GM18508 (cell line): ENCODE data around the gene TPO.

ENCODE experiments used
- ATAC-seq: cut with Tn5 transposase; IDR thresholded peaks from one replicate; pipeline ENCODE4 v1.9.1; 2021; ENCODE audit warnings: moderate number of reproducible peaks; ENCODE audit not compliant: insufficient read depth, unreplicated experiment

The TPO gene

DNA sequence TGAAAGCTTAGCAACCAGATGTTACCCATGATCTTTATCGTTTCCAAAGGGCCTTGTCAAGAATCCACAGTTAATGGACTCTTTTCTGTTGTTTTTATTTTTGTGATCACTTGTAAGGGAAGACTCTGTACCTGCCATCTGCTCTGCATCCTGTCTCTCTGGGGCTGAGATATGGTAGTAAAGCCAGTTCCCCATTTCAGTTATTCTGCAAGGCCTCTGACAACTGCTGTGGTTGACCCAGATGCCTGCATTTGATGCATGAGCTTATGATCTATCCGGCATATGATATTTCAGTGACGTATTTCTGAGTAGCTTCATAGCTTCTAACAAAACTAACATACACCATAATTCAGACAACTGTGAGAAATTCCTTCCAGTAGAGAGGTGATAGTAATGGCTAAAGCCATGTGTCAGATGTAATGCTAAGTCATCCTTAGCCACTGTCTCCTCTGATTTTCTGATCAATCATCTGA is 105.1 kb downstream of the TPO start:
- no peak for ATAC-seq

DNA sequence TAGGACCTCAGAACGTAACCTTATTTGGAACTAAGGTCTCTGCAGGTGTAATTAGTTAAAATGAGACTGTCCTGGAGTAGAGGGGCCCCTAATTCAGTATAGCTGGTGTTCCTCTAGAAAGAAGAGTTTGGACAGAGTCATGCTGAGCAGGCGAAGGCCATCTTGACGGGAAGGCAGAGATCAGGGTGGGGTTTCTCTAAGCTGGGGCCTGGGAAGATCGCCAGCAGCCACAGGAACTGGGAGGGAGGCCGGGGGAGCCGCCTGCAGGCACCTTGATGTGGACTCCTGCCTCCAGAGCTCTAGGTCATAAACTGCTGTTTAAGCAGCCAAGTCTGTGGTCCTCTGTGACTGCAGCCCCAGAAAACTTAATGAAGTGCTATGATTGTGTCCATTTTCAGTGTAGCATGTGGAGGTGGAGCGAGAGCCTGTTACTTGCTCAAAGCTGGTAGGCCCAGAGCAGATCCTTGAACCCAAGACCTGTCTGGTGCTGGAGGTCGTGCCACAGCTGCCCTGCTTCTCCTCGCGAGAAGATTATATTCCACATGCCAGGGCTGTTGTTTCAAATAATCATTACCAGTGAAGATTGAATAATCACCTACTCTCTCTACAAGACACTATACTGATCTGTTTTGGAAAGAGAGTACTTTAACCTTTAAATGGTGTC is 105.7 kb downstream of the TPO start:
- no peak for ATAC-seq

DNA sequence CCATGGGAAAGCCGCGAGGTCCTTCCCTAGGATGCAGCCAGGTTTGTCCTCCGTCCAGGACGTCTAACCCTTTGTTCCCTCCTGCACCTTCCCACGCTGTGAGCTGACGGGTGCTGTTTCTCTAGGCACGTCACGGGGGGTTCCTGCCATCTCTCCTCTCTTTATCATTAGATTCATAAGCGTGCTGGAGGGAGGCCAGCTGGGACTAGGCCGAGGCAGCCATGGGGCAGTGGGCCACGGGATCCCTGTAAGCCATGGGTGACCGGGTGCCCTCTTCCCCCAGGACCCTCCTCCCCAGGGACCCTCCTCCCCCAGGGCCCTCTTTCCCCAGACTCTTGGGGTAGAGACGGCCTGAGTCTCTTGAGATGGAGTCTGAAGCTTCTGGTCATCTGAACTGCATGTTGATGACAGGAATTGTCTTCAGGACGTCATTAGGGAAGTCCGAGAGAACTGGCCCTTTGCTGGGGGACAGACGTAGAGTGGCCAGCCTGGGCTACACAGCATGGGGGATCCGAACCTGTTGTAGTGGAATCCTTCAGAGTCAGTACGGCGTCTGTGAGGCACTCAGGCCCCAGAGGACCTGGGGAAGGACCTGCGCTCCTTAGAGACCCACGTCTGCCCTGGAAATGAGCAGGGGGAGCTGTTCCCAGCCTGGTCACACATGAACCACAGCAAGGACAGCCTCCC is 108.1 kb downstream of the TPO start:
- no peak for ATAC-seq

DNA sequence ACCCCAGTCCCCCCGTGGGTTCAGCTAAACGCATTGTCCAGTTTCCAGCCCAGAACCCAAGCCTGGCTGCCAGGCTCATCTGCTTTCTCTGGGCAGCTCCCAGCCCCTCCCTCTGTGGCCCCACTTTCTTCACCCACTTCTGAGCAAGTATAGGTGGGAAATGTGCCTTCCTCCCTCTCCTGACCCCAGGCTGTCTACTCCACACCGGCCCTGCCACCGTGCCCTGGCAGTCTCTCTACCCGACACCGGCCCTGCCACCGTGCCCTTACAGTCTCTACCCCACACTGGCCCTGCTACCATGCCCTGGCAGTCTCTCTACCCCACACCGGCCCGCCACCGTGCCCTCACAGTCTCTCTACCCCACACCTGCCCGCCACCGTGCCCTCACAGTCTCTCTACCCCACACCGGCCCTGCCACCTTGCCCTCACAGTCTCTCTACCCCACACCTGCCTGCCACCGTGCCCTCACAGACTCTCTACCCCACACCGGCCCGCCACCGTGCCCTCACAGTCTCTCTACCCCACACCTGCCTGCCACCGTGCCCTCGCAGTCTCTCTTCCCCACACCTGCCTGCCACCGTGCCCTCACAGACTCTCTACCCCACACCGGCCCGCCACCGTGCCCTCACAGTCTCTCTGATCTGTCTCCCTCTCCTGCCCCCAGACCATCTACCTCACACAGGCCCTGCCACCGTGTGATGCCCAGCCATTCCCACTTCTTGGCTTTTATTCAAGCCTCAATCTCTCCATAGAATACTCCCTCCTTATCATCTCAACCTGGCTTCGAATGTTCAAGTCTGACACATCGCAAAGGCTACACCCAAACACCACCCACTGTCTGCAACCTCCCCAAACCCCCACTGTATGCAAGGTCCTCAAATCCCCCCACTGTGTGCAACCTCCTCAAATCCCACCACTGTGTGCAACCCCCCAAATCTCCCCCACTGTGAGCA is 108.9 kb downstream of the TPO start:
- ATAC-seq, result no peak

DNA sequence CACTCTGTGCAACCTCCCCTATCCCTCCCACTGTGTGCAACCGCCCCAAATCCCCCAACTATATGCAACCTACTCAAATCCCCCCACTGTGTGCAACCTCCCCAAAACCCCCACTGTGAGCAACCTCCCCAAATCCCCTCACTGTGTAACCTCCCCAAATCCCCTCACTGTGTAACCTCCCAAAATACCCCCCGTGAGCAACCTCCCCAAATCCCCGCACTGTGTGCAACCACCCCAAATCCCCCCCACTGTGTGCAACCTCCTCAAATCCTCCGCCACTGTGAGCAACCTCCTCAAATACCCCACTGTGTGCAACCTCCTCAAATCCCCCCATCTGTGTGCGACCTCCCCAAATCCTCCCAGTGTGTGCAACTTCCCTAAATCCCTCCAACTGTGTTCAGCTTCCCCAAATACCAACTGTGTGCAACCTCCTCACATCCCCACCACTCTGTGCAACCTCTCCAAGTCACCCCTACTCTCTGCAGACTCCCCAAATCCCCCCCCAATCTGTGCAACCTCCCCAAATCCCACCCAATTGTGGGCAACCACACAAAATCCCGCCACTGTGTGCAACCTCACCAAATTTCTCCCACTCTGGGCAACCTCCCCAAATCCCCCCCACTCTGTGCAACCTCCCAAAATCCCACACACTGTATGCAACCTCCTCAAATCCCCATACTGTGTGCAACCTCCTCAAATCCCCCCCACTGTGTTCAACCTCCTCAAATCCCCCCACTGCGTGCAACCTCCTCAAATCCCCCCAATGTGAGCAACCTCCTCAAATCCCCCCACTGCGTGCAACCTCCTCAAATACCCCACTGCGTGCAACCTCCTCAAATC is 114.1 kb downstream of the TPO start:
- ATAC-seq, result no peak

DNA sequence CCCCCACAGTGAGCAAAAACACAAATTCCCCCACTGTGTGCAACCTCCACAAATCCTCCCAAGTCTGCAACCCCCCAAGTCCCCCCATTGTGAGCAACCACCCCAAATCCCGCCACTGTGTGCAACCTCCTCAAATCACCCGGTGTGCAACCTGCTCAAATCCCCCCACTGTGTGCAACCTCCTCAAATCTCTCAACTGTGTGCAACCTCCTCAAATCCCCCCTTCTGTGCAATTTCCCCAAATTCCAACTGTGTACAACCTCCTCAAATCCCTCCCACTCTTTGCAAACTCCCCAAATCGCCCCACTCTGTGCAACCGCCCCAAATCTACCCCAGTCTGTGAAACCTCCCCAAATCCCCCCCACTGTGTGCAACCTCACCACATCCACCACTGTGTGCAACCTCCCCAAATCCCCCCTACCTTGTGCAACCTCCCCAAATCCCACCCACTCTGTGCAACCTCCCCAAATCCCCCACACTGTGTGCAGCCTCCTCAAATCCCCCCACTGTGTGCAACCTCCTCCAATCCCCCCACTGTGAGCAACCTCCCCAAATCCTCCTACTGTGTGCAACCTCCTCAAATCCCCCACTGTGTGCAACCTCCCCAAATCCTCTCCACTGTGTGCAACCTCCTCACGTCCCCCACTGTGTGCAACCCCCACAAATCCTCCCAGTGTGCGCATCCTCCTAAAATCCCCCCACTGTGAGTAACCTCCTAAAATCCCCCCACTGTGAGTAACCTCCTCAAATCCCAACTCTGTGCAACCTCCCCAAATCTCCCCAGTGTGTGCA is 115.2 kb downstream of the TPO start:
- no peak for ATAC-seq

DNA sequence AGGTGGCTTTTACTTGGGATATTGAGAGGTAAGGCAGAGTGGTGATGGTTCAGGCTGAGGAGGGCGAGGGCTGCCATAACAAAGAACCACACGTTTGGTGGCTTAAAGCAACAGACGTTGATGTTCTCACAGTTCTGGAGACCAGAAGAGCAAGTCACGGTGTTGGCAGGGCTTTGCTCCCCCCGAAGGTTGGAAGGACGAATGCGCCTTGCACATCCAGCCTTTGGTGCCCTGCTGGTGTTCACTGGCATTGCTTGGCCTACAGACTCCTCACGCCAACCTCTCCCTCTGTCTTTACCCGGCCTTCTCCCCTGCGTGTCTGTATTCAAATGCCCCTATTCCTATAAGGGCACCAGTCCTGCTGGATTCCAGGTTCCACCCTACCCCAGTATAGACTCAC is 125.4 kb downstream of the TPO start:
- no peak for ATAC-seq

DNA sequence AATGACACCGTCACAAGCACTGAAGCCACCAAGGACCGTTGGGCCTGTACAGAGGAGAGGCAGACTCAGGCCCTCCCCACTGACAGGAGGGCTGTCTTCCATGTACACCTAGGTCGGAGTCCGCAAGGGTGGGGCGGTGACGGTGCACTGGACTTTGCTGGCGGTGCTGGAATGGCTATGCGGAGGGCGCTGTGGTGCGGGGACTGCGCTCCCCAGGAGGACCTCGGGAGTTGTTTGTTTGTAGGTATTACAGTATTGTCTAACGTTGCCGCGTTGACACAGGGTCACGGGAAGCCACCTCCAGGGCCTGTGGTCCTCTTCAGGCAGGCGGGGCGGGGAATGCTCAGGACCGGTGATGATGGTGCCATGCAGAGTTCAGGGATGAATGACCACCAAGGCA is 126.2 kb downstream of the TPO start:
- no peak for ATAC-seq

DNA sequence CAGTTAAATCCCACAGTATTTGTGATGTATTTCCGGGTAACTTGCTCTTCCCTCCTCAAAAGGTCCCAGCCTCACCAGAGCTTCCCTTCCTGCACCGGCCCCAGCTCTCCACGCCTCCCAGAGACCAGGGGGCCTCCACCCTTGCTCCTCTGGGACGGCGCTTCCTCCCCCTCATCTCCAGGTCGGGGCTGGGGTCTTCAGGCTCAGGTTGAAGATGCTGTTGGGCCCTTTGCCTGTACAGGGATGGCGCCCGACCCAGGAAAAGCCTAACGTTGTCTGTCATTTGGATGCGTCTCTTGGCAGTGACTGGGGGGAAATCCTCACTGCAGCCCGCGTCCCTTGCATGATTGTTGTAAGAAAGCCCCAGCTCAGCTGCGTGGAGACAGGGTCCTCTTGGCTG is 126.7 kb downstream of the TPO start:
- no peak for ATAC-seq

DNA sequence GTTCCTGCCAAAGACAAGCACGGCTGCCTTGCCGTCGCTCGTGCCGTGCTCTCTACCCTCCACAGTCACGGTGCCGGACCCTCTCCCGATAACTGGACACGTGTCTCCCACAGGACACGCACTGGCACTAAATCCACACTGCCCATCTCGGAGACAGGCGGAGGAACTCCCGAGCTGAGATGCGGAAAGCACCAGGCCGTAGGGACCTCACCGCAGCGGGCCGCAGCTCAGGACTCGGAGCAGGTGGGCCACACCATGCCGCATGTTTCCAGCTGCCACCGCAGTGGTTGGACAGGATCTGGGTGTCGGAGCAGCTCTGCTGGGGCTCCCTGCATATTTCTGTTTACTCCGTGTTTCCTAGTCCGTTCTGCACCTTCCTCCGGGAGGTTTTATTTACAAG is 127.2 kb downstream of the TPO start:
- no peak for ATAC-seq

DNA sequence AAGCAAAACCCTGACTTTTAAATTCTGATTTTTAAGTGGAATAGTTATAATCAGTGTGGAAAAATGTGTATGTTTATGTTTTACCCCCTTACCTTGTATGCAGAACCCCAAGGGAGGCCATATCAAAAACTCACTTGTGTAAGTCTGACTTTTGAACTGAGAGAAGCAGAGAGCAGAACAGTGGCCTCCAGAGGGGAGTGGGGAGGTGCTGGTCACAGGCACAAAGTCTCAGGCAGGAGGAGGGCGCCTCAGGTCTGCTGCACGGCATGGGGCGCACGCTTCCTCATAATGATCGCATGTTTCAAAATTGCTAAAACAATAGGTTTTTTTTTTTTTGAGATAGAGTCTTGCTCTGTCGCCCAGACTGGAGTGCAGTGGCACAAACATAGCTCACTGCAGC is 127.8 kb downstream of the TPO start:
- ATAC-seq, result no peak

DNA sequence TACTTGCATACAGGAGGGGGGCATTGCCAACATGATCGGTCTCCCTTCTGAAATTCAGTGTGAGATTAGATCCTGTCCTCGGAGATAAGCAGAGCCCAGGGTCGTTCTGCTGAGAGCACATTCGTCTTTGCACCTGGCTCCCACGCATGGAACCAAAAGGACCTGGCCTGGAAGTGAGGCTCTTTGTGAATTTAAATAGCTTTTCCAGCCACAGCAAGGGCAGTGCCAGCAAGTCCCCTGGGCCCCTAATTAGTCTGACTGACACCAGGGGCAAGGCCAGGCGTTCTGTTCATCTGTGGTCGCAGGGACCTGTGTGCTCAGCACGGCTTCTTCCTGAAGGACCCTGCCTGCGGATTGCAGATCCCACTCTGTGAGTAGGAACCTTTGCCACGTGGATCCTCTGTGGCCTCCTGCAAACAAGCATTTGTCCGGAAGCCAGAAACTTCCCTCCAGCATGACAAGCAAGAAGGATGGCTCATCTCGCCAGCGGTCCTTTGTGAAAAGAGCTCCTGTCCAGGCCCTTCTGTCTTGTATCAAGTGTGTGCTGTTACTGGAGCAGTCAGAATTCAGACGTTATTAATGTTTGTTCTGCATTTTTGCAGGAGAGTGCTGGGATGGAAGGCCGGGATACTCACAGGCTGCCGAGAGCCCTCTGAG is 128.7 kb downstream of the TPO start:
- no peak for ATAC-seq

DNA sequence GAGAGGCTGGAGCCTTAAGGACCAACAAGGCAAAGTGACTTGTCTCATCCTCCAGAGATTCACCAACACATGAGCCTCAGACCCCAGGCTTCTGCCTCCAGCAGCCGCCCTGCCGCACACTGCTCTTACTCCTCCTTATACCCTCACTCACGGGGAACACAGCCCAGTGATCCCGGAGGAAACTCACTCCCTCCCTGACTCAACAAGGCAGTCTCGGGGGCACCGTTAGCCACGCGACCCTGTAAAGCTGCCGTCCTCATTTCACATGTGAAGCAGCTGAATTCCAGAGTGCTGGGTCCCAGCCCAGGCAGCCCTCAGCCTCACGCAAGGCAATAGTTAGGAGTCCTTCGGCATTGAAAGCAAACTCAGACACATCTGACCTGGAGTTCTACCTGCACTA is 129.7 kb downstream of the TPO start:
- no peak for ATAC-seq

DNA sequence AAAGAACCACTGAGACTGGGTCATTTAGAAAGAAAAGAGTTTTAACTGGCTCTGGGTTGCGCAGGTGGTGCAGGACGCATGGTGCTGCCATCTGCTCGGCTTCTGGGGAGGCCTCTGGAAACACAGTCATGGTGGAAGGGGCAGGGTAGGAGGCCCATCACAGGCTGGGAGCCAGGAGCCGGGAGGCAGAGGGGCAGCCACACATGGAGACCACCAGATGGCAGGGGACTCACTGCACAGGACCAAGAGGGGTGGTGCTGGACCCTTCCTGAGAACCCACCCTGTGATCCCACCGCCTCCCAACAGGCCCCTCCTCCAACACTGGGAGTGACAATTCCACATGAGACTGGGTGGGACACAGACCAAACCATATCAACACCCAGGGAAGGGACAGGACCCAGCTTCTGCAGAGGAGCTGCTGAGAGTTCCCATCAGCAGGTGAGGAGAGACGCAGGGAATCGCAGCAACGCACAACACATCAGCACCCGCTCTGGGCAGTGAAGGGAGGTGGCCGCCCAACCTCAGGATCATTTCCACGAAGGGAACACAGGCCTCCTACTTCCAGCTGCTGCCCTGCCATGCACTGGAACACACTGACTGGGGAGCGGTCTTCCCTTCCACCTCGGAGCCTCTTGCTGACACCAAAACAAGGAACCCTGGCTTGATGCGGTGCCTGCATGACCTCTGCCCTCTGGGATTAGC is 130.7 kb downstream of the TPO start:
- ATAC-seq, result no peak

DNA sequence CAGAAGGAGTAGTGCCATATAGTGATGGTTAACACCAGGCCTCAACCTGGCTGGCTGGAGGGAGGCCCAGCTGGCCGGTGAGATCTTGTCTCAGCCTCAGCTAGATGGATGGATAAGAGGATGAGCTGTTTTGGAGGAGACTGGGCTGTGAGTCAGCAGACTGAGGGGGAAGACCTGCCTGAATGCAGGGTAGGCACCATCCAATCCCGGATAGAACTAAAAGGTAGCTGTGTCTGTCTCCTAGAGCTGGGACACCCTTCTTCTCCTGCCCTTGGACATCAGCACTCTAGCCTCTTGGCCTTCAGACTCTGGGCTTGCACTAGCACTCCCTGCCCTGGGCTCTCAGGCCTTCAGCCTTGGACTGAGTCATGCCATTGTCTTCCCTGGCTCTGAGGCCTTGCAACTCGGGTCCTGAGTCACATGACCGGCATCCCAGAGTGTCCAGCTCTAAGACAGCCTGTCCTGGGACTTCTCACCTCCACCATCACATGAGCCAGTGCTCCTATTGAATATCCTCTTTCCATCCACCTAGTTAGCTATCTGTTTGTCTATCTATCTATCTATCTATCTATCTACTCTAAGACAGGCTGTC is 131.3 kb downstream of the TPO start:
- no peak for ATAC-seq

DNA sequence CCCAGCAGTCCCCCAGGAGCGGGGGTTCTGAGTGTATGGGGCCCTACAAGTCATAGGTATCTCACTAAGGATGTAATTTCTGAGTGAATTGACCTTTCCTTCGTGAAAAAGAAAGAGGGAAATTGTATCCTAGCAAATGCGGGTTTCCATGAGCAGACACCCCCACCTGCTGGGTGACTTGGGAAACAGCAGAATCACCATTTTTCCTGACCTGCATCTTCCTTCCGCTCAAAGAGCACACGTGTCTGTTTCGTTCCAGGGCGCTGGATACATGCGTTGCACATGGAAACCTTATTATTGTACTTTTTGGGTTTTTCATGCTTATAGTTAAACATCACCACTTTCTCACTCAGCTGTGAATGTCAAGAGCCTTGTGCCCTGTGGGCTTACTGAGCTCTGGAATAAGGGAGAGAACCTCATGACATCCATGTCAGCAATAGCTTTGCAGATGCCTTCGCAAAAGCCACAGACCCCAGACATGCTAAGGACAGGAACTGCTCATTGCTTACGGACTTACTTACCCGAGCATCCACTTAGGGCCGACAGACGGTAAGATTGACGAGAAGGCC is 132.8 kb downstream of the TPO start:
- ATAC-seq, result no peak

DNA sequence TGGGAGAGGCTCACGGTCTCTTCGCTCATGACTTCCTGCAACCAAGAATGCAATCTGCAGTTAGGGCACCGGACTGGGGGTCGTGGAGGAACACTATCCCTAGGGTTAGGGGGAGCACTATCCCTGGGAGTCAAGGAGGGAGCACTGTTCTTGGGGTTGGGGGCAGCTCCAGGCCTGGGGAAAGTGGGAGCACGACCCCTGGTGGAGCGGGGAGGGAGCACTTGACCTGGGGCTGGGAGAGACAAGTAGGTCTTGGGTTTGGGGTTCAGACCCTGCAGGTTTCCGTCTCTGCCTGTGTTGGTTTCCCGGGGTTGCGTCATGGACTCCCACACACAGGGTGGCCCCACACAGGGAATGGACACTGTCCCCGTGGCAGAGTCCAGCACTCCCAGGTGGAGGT is 133.6 kb downstream of the TPO start:
- ATAC-seq, result no peak
